H9 (cell line): ENCODE results near the gene OPALIN. TPM values are rescaled to one million over a fixed set of nuclear protein-coding genes. Genes with fewer than 3 reads are reported as not detected.

Experiments
- DNase-seq: peaks from one replicate; pipeline ENCODE4 v3.0.0-alpha.2; 2017
- H2AFZ ChIP-seq: one replicate; pipeline ENCODE4 v1.6.1; 2013; ENCODE audit warnings: mild to moderate bottlenecking, low read length, control low read depth, moderate library complexity
- H2AK5ac ChIP-seq: 2 replicates; pipeline ENCODE4 v1.6.1; 2013; ENCODE audit warnings: low read length, control low read depth, mixed read lengths; ENCODE audit not compliant: insufficient read length
- H2BK120ac ChIP-seq: one replicate; pipeline ENCODE4 v1.6.1; 2013; ENCODE audit warnings: low read depth, mild to moderate bottlenecking, low read length, control low read depth, inconsistent platforms; ENCODE audit not compliant: poor library complexity, severe bottlenecking
- H2BK12ac ChIP-seq: 2 replicates; pipeline ENCODE4 v1.6.1; 2013; ENCODE audit warnings: low read length, control low read depth, mixed read lengths, low read depth; ENCODE audit not compliant: insufficient read length
- H2BK15ac ChIP-seq: 2 replicates; pipeline ENCODE4 v1.6.1; 2013; ENCODE audit warnings: low read depth, low read length, control low read depth
- H2BK20ac ChIP-seq: one replicate; pipeline ENCODE4 v1.6.1; 2013; ENCODE audit warnings: low read depth, mild to moderate bottlenecking, low read length, control low read depth, inconsistent platforms; ENCODE audit not compliant: poor library complexity, severe bottlenecking
- H2BK5ac ChIP-seq: 2 replicates; pipeline ENCODE4 v1.6.1; 2013; ENCODE audit warnings: low read length, control low read depth, mixed read lengths; ENCODE audit not compliant: insufficient read length
- H3K14ac ChIP-seq: 2 replicates; pipeline ENCODE4 v1.6.1; 2013; ENCODE audit warnings: low read length, control low read depth; ENCODE audit not compliant: insufficient read depth
- H3K18ac ChIP-seq: 2 replicates; pipeline ENCODE4 v1.6.1; 2013; ENCODE audit warnings: low read depth, mild to moderate bottlenecking, mixed read lengths, low read length, control low read depth; ENCODE audit not compliant: insufficient read length
- H3K23ac ChIP-seq: 2 replicates; pipeline ENCODE4 v1.6.1; 2013; ENCODE audit warnings: low read length, control low read depth, mixed read lengths, low read depth; ENCODE audit not compliant: insufficient read length
- H3K23me2 ChIP-seq: 2 replicates; pipeline ENCODE4 v1.6.1; 2013; ENCODE audit warnings: low read depth, mild to moderate bottlenecking, mixed read lengths, low read length, control low read depth; ENCODE audit not compliant: insufficient read length, poor library complexity, severe bottlenecking
- H3K27ac ChIP-seq: 2 replicates; pipeline ENCODE4 v1.5.1; 2013; ENCODE audit warnings: low read length, control low read depth, mixed read lengths, low read depth; ENCODE audit not compliant: insufficient read length
- H3K27me3 ChIP-seq: 2 replicates; pipeline ENCODE4 v1.6.1; 2013; ENCODE audit warnings: low read length, control low read depth, inconsistent platforms; ENCODE audit not compliant: insufficient read depth
- H3K4ac ChIP-seq: 2 replicates; pipeline ENCODE4 v1.6.1; 2013; ENCODE audit warnings: low read depth, mild to moderate bottlenecking, control low read depth, inconsistent platforms, low read length, moderate library complexity
- H3K4me1 ChIP-seq: 2 replicates; pipeline ENCODE4 v1.6.1; 2013; ENCODE audit warnings: low read length, control low read depth, inconsistent platforms; ENCODE audit not compliant: insufficient read depth
- H3K4me2 ChIP-seq: 2 replicates; pipeline ENCODE4 v1.6.1; 2013; ENCODE audit warnings: low read length, control low read depth, mixed read lengths; ENCODE audit not compliant: insufficient read length, insufficient read depth
- H3K56ac ChIP-seq: 2 replicates; pipeline ENCODE4 v1.6.1; 2013; ENCODE audit warnings: low read depth, mild to moderate bottlenecking, mixed read lengths, low read length, control low read depth; ENCODE audit not compliant: insufficient read length
- H3K79me1 ChIP-seq: 2 replicates; pipeline ENCODE4 v1.6.1; 2013; ENCODE audit warnings: low read depth, mild to moderate bottlenecking, moderate library complexity, low read length, control low read depth, inconsistent platforms; ENCODE audit not compliant: insufficient read depth, poor library complexity, severe bottlenecking
- H3K79me2 ChIP-seq: 2 replicates; pipeline ENCODE4 v1.6.1; 2013; ENCODE audit warnings: low read length, control low read depth, inconsistent platforms; ENCODE audit not compliant: insufficient read depth
- H3K9ac ChIP-seq: 2 replicates; pipeline ENCODE4 v1.6.1; 2013; ENCODE audit warnings: low read length, control low read depth, mixed read lengths; ENCODE audit not compliant: insufficient read length; ENCODE audit errors: extremely low read depth
- H3K9me3 ChIP-seq: one replicate; pipeline ENCODE4 v1.6.1; 2013; ENCODE audit warnings: low read depth, low read length, inconsistent platforms; ENCODE audit not compliant: control insufficient read depth
- H3T11ph ChIP-seq: one replicate; pipeline ENCODE4 v1.6.1; 2013; ENCODE audit warnings: mild to moderate bottlenecking, low read length, control low read depth, inconsistent platforms
- H4K20me1 ChIP-seq: one replicate; pipeline ENCODE4 v1.6.1; 2013; ENCODE audit not compliant: control insufficient read depth, insufficient read length, insufficient read depth
- H4K5ac ChIP-seq: 2 replicates; pipeline ENCODE4 v1.6.1; 2013; ENCODE audit warnings: low read depth, mild to moderate bottlenecking, mixed read lengths, low read length, control low read depth; ENCODE audit not compliant: insufficient read length
- H4K8ac ChIP-seq: replicated peaks from 2 replicates; pipeline ENCODE4 v1.6.1; 2013; ENCODE audit warnings: low read length, control low read depth, mixed read lengths, low read depth; ENCODE audit not compliant: insufficient read length
- H4K91ac ChIP-seq: 2 replicates; pipeline ENCODE4 v1.6.1; 2013; ENCODE audit warnings: low read depth, mild to moderate bottlenecking, moderate library complexity, mixed read lengths, low read length, control low read depth; ENCODE audit not compliant: insufficient read length
- H3K27ac Mint-ChIP-seq, 3 experiments: 2 replicates in 2 of 3; 3 replicates in 1 of 3; pipeline ENCODE4 v1.8.0; 2020 to 2021; ENCODE audit warnings: mixed read lengths in 3 of 3, mild to moderate bottlenecking in 1 of 3, moderate library complexity in 1 of 3
- H3K27me3 Mint-ChIP-seq: 2 replicates; pipeline ENCODE4 v1.8.0; 2021; ENCODE audit warnings: low read depth, mild to moderate bottlenecking, moderate library complexity, mixed read lengths
- H3K36me3 Mint-ChIP-seq, 3 experiments: 2 replicates in 2 of 3; 3 replicates in 1 of 3; pipeline ENCODE4 v1.8.0; 2020 to 2021; ENCODE audit warnings: low read depth in 3 of 3, mixed read lengths in 3 of 3; ENCODE audit not compliant: insufficient read depth in 1 of 3
- H3K4me1 Mint-ChIP-seq, 2 experiments: 2 replicates each; pipeline ENCODE4 v1.8.0; 2020; ENCODE audit warnings: mixed read lengths in 2 of 2
- H3K4me3 Mint-ChIP-seq, 2 experiments: 2 replicates in 1 of 2; 3 replicates in 1 of 2; pipeline ENCODE4 v1.8.0; 2020 to 2021; ENCODE audit warnings: mild to moderate bottlenecking in 2 of 2, mixed read lengths in 2 of 2, moderate library complexity in 1 of 2
- H3K9me3 Mint-ChIP-seq, 2 experiments: 2 replicates in 1 of 2; 3 replicates in 1 of 2; pipeline ENCODE4 v1.8.0; 2020; ENCODE audit warnings: mild to moderate bottlenecking in 2 of 2, mixed read lengths in 2 of 2, moderate library complexity in 1 of 2
- WGBS: extraction: QIAGEN DNeasy Blood & Tissue Kit; methylation state at CpG from one replicate; pipeline ENCODE4 v1.1.7; 2013; ENCODE audit warnings: missing lambda C conversion rate, low lambda C conversion rate, mixed read lengths; ENCODE audit not compliant: insufficient read length; ENCODE audit errors: extremely low coverage; 5-methylcytosine and 5-hydroxymethylcytosine counted together
- total RNA-seq: library from RNA; stranded (reverse); gene quantifications from 2 replicates; pipeline ENCODE4 v1.2.1, GENCODE V29; 2021
- TF ChIP-seq, protein P1 (sequence below): fragments of 200-600 bp; sonication (generic); conservative IDR thresholded peaks from 3 replicates; pipeline ENCODE4 v1.8.0; 2021; ENCODE audit warnings: antibody characterized with exemption, mild to moderate bottlenecking

Gene OPALIN
- total RNA-seq, 1 experiment from 2014 or later, result not detected

DNA sequence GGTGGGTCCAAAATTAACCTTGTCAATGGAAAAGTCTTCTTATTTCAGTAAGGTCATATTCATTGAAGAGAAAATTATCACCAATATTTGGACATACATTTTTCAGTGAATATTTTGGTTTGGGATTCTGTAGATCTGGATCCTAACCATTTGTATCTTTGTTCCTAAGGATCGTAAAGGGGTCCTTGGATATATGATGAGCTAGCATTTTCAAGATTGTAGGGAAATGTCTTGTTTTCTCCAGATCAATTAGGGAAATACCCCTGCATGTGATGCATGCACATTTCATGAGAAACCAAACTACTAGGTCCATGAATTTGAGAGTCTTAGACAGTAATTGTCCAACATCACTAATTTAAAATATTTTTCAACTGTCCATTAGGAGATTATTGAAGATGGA, 36.5 kb downstream of the OPALIN start:
- no peak overlapping the region for H2BK12ac ChIP-seq
- H3K4ac ChIP-seq, result no peak overlapping the region
- H3K23me2 ChIP-seq, result no peaks in the 10 kb centered on the region
- TF ChIP-seq, protein P1, sequence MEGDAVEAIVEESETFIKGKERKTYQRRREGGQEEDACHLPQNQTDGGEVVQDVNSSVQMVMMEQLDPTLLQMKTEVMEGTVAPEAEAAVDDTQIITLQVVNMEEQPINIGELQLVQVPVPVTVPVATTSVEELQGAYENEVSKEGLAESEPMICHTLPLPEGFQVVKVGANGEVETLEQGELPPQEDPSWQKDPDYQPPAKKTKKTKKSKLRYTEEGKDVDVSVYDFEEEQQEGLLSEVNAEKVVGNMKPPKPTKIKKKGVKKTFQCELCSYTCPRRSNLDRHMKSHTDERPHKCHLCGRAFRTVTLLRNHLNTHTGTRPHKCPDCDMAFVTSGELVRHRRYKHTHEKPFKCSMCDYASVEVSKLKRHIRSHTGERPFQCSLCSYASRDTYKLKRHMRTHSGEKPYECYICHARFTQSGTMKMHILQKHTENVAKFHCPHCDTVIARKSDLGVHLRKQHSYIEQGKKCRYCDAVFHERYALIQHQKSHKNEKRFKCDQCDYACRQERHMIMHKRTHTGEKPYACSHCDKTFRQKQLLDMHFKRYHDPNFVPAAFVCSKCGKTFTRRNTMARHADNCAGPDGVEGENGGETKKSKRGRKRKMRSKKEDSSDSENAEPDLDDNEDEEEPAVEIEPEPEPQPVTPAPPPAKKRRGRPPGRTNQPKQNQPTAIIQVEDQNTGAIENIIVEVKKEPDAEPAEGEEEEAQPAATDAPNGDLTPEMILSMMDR, result no peak
- no peaks in the 10 kb centered on the region for H3K79me2 ChIP-seq
- no peaks in the 10 kb centered on the region for H3K9me3 Mint-ChIP-seq
- H3K4me3 Mint-ChIP-seq, result no peak overlapping the region
- H3K27ac ChIP-seq, result no peak overlapping the region
- H3K79me1 ChIP-seq, result no peaks in the 10 kb centered on the region
- DNase-seq, result no peak
- H2AFZ ChIP-seq, result no peak overlapping the region
- H4K8ac ChIP-seq, result no peak overlapping the region
- H3K27ac Mint-ChIP-seq, result no peak overlapping the region
- H3K9me3 ChIP-seq, result no peaks in the 10 kb centered on the region
- H3K4me2 ChIP-seq, result no peak overlapping the region
- H2BK5ac ChIP-seq, result no peak overlapping the region
- H3K56ac ChIP-seq, result no peak overlapping the region
- H3T11ph ChIP-seq, result no peak overlapping the region
- H3K4me1 Mint-ChIP-seq, result peaks cover 10% of the 10 kb centered on the region in 2 experiments
- no peak overlapping the region for H2BK15ac ChIP-seq
- H3K9ac ChIP-seq, result no peak overlapping the region
- no peak overlapping the region for H2BK120ac ChIP-seq
- H4K20me1 ChIP-seq, result no peaks in the 10 kb centered on the region
- H3K4me1 ChIP-seq, result peaks cover 3% of the 10 kb centered on the region; the same call in 1 of the 2 replicates
- H3K23ac ChIP-seq, result no peak overlapping the region
- no peak overlapping the region for H2BK20ac ChIP-seq
- H3K27me3 ChIP-seq, result no peaks in the 10 kb centered on the region
- no peaks in the 10 kb centered on the region; the same call in none of the 2 replicates for H3K27me3 Mint-ChIP-seq
- no peak overlapping the region for H4K5ac ChIP-seq
- no peak overlapping the region for H4K91ac ChIP-seq
- H3K18ac ChIP-seq, result no peak overlapping the region
- H2AK5ac ChIP-seq, result no peak overlapping the region
- WGBS, result no CpG with 5 or more reads among the region's 1 CpG
- no peak overlapping the region for H3K14ac ChIP-seq
- H3K36me3 Mint-ChIP-seq, result no peaks in the 10 kb centered on the region
